Activated CD8-positive, alpha-beta memory T cell treated with anti-CD3 and anti-CD28 coated beads for 24 hours (primary cell): ENCODE data around the gene CDKAL1.

Source experiments
- DNase-seq: peaks from one replicate; pipeline ENCODE4 v3.0.0-alpha.2; 2020

CDKAL1 gene

DNA sequence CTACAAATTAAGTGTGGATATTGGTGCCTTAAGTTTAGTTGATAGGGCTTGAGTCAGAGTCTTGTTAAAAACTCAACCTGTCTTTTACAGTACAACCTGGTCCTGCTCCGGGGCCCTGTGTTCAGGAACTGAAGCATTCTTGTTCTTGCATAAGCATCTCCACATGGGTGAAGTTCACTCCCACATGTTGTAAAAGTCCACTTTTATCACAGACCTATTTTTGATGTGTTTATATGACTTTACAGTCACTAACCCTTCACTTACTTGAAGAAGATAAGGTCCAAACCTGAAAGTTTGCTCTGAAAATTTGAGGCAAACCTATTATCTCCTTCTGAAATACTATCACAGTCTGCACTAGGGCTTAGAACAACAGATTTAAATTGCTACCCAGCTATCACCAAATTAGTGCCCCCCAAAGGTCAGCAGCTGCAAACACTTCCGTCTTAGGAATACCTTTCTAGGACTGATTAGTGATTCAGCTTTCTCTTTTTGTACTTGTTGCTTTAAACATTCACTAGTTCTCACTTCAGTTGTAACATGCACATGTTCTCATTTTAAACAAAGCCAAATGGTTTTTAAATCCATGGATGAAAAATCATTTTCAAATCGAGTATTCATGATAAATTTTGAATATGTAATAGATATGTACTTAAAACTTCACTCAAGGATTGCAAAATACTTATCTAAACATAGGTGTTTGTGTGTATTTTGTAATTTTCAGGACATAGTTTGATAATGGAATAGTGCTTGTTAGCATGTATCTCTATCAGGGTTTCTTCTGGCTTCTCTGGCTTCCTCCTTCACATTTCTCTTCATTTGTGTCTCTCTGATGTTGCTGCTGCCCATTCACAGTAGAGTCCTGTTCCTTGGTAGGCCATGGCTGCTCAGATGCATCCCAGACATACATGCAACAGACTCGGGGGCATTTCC lies 589.5 kb downstream of the CDKAL1 start:
- no peak for DNase-seq

DNA sequence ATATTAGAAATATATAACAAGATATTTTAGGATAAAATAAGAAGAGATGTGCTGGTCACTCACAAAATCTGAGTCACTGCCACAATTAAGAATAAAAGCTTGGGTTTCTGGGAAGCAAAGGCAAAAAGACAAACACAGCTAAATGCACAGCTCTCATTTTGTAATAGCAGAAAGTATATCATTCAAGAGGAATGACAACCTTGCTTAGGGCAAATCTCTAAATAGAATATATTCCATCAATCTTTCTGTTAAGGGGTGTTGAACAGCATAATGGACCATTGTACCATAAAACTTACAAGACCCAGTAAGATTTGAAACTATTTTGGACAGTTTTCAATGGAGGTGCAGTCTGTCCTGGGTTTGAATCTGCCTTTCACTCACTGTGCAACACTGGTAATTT lies 594.3 kb downstream of the CDKAL1 start:
- DNase-seq = no peak

DNA sequence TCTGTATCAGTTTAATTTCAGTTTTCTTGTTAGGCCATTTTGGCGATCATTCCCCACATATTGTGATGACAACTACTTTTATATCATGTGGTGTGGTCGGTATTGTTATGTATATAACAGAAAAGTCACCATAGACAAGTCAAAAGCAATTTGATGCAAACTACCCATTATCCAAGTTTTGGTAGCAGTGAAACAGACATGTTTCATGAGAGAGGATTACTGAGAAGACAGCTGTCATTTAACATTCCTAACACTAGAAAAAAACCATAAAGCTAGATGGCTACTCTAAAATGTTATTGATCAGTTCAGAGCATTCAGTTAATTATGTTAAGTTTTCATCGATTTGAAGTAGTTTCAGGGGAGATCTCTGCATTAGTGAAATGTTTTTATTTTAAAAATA lies 597.1 kb downstream of the CDKAL1 start:
- no peak for DNase-seq

DNA sequence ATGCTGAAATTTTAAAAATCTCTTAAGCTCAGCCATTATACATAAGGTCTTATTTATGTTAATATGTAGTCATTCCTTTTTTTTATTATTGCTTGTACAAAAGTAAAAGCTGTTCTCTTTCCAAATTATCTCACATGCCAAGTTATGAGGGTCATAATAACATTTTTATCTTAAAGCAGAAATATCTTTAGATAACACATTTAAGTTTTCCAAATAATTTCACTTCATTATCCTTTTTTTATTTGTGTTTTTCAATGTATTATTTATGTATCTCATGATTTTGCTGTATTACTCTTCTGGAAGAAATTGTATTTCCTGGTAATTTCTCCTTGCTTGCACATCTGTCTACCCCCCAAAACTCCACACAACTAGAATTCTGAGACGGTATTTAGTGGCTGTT lies 598.2 kb downstream of the CDKAL1 start:
- no peak for DNase-seq

DNA sequence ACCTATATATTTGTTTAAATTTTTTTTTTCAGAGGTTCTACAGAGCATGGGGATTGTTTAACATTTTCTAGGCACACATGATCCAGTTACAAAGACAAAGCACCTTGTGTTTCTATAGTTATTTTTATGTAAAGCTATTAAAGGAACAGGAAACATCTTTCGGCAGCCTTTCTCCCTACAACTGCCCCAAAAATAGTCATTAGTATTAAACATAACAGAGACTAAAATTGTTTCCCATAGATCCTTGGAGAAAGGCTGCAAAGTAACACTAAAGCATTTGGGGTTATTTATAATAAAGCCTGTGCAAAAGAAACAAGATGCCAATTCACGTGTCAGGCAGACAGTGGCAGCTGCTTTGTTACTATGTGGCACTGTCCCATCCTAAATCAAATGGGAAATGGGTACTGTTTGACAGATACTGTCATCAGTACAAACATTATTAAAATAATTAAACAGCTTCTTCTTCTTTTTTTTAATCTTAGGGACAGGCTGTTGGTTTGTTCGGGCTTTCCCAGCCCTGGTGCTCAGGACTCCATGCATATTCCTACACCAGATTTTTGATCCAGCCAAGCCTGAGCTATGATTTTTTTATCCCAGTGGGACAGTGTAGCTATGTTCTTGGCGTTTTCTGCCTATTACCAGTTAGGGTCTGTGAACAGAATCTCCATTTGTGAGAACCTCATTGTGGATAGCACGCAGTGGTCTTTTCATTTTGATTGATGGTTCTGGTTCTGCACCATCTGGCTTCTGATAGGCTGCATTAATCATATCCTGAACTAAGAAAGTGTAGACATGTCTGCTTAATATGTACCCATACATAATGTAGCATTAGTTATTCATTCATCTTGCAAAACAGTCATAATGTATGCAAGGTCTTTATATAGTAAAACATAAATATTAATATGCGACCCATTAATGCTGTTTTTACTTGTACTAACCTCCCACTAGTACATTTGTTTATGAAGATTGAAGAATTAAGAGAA lies 598.9 kb downstream of the CDKAL1 start:
- DNase-seq = no peak

DNA sequence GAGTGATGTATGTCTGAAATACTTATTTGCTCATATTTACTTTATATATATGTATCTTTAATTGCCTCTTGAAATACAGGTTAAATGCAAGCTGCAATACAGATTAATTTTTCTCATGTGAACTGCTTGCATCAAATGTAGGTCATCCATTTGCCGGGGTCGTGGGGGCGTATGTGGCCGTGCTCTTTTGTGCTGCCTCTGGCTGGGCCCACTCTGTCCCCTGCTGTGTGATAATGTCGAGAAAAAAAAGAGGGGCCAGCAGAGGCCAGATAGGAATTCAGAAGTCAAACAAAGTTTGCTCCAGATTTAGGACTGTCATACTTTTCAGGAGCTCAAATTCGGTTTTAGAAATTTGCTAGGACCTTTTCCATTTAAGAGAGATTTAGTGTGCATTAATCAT lies 599.6 kb downstream of the CDKAL1 start:
- DNase-seq = no peak

DNA sequence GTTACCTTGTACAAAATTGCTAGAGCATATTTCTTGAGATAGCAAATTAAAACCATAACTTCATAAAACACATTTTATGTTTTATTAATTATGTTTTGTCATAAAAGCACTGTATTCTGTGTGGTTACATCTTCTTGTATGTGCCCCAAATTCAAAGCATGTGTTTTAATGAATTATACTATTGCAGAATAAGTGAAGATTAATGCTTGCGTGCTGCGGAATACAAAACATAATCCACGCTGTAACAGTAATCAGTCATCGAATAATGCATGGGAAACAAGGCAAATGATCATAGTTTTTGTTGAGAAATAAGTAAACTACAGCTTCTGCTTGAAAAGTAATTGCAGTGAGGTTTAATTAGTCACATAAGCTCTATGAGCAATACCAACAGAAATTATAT lies 600.1 kb downstream of the CDKAL1 start:
- DNase-seq = no peak

DNA sequence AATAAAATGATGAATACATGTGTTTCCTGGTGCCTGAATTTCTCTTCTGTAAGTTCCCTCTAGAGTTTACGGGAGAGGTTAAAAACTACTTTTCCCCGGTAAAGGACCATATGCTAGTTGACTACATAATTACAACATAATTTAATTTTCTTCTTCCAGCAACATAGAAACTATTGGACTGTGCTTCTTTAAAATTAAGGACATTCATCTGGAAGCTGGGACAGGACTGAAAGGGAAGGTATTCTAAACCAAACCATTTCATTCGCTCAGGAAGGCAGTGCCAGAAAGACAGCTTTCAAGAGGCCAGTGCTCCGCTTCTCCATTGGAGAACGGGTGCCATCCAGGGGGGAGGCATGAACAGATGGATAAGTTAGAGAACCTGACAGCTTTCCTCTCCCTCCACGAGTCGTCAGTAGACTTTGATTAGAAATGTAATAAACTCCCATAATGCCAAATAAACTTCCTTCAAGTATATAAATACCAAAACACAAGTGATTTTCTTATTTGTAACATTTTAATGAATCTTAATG lies 601.3 kb downstream of the CDKAL1 start:
- no peak for DNase-seq

DNA sequence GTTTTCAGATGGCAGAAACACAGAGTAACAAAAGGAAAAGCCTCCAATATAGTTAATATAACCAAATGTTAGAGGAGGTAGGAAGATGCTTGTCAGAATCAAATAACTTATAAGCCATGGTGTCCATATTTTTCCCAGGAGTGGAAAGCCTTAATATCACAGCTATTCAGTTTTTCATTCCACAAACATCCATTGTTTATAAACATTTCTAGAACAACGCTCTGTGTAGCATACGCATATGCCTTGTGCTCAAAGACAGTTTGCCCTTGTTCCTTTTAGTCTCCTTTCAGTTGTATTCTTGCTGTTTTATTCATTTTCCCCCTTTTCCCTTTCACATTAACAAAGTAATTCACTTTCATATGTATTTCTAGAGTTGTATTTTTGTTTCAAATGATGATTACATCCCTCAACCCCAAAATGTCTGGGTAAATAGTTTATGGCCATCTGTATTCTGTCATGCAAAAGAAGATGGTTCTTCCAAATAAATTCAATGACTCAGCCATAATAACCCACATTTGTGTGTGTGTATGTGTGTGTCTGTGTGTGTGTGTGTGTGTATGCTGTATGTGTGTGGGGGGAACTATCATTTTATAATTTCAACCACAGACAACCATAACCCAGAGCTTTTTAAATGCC lies 603.6 kb downstream of the CDKAL1 start:
- no peak for DNase-seq

DNA sequence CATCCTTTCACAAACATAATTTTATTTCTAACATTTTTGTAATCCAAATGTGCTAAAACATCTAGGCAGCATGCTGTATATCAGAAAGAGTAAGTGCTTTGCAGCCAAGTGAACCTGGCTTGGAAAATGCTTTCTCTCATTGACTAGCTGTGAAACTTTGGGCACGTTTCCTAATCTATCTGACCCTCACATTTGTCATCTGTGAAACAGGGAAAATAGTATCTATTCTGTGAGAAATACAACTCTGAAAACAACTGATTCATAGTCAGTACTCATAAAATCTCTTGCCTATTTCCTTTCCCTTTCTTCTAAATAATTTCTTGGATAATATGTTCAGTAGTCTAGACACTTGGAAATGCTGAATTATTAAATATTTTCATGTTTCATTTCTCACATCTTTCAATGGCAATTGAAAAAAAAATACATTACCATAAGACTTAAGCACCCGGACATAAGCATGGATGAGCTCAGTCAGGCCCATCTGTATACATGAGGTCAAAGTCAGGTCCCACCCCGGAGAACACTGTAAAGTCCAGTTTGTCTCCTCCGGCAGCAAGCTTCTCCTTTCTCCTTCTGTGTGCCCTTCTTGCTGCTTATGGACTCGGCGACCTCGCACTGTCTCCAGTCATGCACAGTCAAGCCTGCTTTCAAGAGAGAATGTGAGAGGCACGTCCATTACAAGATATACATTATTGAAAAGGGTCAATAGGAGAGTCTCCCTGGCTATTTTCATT lies 604.2 kb downstream of the CDKAL1 start:
- DNase-seq = no peak

DNA sequence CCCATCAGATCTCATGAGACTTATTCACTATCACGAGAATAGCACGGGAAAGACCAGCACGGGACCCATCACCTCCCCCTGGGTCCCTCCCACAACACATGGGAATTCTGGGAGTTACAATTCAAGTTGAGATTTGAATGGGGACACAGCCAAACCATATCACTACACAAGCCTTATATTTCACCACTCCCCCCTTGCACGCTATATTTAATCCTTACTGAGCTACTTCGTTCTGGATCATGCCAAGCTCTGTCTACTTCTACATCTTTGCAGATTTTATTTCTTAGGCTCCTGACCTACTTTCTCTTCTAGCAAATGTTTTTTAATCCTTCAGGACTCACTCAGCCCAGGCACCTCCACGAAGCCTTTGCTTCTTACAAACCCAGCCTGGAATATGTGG lies 606.7 kb downstream of the CDKAL1 start:
- DNase-seq = no peak

DNA sequence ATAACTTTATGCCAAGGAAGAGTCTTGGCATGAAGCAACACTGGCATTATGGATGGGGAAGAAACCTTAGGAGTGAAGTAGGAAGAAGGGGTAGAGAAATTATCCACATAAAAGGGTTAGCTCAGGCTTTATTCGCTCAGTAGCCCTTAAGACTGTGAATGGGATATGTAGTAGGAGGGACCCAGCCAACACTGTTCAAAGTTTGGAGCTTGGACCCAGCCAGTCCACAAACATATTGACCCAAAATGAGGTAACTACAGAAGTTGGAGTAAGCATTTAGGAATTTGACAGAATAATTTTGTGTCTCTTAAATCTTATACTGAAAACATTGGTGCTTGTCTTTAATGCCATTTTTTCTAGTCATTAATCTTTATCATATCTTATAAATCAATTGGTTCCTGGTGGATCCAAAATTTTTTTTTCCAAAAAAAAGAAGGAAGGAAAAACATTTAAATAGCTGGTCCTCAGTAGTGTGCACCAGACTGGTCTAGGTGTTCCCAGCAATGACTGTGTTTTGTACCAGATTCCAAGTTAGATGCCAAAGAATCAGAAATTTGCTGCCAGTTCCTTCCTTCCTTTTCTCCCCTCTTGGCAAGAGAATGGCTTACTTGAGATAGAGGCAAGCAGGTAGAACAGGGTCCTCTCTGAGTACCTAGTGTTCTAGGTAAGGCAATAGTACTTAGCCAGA lies 607.5 kb downstream of the CDKAL1 start:
- DNase-seq = no peak

DNA sequence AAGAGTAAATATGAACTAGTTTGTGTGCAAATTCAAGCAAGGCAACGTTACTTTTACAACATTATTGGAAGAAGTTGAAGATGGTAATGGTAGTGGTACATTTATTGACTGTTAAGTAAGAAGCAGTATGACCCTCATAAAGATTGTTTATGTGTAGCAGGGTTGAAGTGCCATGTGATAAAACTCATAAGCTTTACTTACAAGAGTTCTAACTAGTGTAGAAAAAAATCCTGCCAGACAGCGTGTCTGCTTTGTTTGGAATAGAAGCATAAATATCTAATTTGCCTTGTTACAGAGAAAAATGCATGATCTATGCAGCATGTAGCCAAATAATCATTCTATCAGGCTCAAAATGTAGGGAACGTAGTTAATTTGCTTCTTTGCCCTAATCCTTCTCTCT lies 608.5 kb downstream of the CDKAL1 start:
- DNase-seq = no peak

DNA sequence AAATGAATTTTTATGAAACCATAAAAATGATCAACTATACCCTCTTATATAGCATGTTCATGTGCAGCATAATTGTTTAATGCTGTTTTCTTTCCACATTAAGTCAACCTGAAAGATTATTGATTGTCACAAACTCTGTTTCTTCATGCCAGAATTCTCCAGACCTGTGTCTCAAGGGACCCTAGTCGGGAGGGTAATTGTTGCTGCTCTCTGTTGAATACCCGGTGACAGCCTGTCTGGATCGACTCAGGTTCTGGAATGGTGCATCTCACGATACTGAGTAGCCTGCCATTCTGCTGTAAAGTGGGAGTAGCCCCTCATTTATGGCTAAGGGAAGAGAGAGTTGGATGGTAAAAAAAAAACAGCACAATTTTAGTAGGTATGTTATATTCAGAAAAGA lies 609.4 kb downstream of the CDKAL1 start:
- DNase-seq = no peak

DNA sequence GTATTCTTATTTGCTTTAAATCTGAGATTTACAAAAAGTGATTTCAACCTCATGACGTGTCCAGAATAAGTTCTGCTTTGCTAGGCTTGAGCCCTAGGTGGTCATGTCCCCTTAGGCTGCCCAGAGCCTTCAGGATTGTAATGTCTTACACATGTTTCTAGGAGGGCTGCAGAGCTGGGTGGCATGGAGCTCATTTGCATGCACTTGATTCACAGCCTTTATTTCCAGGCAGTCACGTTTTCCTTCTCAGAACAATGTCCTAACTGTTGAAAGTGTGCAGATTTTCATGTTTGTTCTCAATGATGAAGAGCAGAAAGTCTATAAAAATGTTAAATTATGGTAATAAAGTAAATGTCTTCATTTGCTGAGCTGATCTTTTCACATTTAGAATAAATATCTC lies 610.7 kb downstream of the CDKAL1 start:
- DNase-seq = no peak

DNA sequence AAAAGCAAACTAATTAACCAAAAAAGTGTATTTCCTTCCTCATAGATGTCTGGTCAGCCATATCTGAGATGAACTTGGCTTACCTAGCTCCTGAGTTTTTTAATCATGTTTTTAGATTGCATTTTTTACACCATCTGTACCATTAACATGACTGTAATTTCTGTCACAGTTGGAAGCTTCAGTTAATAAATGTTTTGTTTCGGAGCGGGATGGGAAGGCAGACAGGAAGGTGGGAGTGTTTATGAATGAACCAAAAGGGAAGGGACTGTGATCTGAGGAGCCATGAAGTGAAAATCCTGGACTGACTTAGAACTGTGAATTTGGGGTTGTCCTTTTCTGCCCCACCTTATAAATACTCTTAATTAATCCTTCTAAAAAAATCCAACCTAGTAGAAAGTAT lies 613.7 kb downstream of the CDKAL1 start:
- no peak for DNase-seq

DNA sequence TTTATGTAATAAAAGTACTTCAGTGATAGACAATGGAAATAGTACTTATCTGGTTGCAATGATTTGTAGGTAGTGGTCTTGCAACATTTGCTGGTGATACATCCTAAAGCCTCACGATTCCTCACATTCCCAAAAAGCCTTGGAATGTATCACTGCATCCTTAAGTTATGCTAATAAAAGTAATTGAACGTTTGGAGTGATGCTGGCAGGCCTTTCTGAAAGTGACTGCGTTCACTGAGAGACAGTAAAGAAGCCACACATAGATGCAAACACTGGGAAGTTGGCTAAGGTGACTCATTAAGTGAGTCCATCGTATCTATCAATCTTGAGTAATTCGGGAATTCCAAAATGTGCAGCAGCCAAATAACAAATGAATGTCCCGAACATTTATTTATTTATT lies 615.2 kb downstream of the CDKAL1 start:
- no peak for DNase-seq

DNA sequence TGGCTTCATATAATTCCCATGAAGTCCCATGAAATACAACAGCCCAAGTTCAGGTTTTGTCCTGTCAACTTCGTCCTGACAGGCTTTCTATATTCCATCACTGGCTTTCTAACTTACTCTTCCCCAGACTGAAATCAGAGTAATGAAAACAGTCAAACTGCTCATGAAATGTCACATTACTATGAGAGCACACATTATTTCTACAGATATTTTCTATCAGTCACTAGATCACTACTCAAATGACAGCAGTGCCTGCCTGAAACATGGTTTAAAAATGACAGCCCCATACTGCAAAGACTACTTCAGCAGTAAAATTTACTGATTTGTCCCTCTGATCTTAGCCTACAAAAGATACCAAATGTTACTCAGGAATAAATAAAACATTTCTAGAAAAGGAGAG lies 616.4 kb downstream of the CDKAL1 start:
- DNase-seq = no peak

DNA sequence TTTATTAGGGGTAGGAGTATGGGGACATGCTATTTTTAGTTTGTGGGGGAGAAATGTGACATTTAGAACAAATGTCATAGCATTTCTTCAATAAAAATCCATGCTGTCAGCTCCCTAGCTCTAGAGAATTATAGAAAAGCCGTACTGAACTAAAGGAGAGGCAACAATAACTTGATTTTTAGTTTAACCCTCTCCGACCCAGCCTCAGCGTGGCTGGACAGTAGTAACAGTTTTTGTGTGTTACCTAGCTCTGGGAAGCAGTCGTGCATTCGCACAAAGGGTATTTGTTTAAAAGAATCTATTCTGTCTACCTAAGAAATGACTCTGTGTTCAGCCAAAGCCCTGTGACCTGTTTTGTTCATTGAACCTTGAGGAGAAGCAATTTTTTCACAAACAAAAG lies 616.9 kb downstream of the CDKAL1 start:
- no peak for DNase-seq

DNA sequence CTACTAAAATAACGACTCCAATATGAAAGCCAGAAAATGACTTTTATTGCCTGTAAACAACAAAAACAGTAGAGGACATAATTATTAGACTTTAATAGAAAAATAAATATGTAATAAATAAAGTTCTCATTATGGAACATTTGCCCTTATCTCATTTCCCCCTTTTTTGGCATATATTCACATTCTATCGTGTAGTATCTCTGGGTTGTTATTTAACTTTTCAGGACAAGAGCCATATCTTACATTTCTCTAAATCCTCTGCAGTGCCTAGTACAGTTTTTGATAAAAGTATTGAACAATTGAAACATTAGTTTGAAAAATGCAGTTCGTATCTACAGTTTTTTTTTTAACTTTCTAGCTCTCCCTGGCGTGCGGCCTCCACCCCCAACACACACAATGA lies 617.3 kb downstream of the CDKAL1 start:
- no peak for DNase-seq

DNA sequence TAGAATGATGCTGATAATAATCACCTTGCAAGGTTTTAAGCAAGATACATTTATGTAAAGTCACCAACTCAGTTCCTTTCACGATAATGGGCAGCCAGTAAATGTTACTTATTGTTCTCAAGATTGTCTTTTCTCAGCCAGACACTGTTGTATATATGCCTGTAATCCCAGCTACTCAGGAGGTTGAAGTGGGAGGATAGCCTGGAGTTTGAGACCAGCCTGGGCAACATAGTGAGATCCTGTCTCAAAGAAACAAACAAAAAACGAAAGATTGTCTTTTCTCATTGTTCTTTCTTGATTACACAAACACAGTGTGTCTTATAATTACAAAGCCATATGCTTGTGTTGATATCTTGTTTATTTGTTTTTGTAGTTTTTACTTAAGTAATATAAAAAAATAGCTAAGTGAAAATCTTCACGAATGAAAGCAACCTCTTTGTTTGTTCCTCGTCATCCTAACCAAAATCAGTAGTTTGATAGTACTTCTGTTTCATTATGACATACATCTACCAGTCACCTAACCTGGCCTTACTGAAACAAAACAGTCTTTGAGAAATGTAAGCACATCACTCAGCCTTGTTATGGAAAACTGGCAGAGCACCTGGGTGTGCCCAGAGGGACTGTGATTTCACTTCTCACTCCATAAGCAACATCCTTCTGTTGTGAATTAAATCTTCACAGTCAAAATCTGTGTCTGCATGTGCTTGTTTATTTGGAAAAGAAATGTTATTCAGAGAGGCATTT lies 623.1 kb downstream of the CDKAL1 start:
- DNase-seq = no peak
